HG03575 (cell line): Measurements from ENCODE around the gene ZMYND8.
"Not testable (repeated sequence)": the region's sequence is repeated elsewhere in the genome, so short reads cannot be mapped to it uniquely, and the experiment has no call there.

Experiments
- ATAC-seq: cut with Tn5 transposase; IDR thresholded peaks from one replicate; pipeline ENCODE4 v1.9.1; 2021; ENCODE audit not compliant: unreplicated experiment, insufficient number of reproducible peaks, low FRiP score; ENCODE audit errors: extremely low read depth

ZMYND8 gene

GRCh38 chr20:47297746-47298145, 58.8 kb downstream of the ZMYND8 start:
- no peak for ATAC-seq

DNA sequence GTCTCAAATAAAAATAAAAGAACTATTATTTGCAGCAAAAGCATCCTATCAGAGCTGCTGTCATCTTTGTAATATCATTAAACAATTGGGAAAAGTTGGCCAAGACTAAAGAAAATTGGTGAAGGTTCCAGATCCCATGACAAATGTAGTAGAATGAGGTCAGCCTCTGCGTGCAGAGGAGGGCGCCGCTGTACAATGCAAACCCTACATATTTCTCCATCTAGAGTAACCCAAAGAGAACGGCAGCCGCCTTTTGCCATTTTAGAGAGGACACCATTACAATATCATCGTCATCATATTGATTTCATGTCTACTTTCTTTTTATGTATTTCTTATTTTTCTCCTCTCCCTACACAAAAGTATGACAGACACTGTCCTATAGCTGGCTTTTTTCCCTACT, 59.5 kb downstream of the ZMYND8 start:
- ATAC-seq: no peak

DNA sequence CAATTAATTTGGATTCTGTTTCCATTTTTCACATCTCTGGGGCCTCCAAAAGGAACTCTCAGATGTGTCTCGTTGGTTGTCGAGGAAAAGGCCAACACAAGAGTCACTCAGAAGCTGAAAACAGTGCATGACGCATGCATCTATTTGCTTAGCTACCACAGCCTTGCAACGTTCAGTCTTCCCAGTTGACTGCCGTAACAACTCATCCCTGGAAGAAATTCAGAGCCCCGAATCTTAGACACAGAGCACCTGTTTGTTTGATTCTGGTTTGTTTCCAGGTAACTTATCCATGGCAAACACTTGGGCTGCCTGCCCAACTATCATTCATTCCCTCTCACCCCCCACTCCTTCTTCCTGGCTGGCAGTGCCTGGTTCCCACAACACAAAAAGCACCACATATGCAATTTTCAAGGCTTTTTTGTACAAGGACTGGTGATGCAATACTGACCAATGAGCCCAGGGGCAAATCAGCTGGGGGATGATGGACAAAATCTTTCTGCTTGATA, 60.5 kb downstream of the ZMYND8 start:
- ATAC-seq: no peak

DNA sequence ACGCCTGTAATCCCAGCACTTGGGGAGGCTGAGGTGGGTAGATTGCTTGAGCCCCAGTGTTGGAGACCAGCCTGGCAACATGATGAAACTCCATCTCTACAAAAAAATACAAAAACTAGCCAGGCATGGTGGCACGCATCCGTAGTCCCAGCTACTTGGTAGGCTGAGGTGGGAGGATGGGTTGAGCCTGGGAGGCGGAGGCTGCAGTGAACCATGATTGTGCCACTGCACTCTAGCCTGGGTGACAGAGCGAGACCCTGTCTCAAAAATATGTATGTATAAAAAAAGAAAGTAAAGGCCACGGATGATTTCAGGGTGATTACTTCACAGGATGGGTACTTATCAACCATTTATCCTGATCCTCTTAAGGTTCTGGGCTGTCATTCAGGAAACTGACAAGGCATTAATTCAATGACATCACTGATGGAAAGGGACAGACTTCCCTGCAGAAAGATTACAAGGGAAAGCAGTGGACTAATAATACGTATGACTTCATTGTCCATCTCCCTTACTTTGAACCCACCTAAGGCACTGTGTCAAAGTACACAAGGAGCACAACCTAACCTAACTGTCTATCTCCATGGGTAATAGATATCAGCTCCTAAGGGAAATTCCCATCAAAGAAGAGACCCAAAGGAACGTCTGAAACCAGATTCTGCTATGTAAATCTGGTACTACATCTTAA, 61.2 kb downstream of the ZMYND8 start:
- no peak for ATAC-seq

DNA sequence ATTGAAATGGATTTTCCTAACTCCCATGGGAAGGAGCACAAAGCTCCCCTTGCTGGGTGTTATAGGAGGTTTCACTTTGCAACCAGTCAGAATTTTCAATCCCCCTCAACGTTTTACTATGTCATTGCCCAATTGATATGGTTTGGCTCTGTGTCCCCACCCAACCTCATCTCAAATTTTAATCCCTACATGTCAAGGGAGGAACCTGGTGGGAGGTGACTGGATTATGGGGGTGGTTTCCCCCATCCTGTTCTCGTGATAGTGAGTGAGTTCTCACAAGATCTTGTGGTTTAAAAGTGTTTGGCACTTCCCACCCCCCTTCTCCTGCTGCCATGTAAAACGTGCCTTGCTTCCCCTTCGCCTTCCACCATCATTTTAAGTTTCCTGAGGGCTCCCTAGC, 62.9 kb downstream of the ZMYND8 start:
- ATAC-seq: no peak

DNA sequence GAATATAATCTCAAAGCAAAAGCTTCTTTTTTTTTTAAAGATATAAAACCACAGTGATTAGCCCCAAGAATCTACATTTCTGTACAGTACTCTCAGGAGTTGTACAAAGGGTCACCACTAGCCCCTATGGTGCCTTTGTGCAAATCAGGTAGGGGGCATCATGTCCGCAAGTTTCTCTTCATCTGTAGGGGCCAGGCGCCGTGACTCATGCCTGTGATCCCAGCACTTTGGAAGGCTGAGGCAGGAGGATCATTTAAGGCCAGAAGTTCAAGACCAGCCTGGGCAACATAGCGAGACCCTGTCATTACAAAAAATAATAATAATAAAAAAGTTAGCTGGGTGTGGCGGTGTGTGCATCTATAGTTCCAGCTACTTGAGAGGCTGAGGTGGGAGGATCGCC, 63.9 kb downstream of the ZMYND8 start:
- ATAC-seq: no peak

DNA sequence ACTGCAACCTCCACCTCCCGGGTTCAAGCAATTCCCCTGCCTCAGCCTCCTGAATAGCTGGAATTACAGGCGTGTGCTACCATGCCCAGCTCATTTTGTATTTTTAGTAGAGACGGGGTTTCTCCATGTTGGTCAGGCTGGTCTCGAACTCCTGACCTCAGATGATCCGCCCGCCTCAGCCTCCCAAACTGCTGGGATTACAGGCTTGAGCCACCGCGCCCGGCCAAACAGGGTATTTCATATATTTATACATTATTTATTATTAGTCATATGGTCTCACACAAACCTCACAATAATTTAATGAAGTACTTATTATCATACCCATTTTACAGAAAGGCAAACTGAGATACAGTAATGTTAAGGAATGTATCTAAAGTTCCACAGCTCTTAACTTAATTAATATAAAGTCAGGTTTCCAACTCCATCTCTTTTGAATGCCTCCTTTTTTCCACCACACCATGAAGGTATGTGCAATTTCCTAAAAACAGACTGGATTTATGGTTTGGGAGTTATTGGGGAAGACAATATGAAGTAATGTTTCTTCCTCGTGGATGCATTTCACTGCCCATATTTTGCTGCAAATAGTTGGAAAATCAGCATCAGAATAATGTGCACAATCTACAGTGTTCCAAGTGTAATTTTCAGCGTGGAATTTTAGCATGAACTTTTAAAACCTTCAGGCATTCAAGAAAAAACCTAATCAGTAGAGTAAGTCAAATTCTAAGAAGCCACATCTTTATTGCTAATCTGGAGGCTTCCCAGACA, 65.7 kb downstream of the ZMYND8 start:
- no peak for ATAC-seq

- no peak for ATAC-seq
Observed at GRCh38 chr20:47290008-47290407, 66.5 kb downstream of the ZMYND8 start.

DNA sequence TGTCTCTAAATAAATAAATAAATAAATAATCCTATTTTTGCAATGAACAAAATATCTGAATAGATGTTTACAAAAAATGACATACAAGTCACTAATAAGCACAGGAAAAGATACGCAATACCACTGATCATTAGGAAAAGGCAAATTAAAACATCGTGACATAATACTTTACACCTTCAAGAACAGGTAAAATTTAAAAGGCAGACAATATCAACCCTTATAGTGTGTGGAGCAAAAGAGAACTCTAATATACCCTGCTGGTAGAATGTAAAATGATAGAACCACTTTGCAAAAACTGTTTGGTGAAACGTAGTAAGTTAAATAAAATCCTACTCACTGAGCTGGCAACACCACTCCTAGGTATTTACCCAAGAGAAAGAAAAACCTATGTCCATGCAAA, 67.4 kb downstream of the ZMYND8 start:
- ATAC-seq: no peak

- not testable (repeated sequence) for ATAC-seq
Observed at GRCh38 chr20:47288530-47288929, 68.0 kb downstream of the ZMYND8 start.

DNA sequence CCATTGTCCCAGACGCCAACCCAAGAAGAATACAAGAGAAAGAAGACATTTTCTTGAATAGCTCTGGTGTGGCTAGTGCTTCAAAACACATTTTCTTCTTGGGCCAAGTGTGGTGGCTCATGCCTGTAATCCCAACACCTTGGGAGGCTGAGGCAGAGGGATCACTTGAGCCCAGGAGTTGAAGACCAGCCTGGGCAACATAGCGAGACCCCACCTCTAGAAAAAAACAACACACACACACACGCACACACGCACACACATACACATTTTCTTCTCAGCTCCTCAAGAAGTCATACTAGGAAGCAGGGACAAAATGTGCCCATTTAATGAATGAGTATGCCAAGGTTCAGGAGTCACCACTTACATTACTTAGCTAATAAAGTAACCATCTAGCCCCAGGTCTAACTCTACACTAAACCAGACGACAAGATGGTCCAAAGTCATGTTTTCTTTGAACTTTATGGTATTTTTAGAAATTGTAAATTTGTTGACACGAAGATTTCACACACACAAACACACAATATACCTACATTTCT, 68.8 kb downstream of the ZMYND8 start:
- no peak for ATAC-seq

GRCh38 chr20:47286681-47287080, 69.8 kb downstream of the ZMYND8 start:
- no peak for ATAC-seq

- no peak for ATAC-seq
Observed at GRCh38 chr20:47285189-47285588, 71.3 kb downstream of the ZMYND8 start.

DNA sequence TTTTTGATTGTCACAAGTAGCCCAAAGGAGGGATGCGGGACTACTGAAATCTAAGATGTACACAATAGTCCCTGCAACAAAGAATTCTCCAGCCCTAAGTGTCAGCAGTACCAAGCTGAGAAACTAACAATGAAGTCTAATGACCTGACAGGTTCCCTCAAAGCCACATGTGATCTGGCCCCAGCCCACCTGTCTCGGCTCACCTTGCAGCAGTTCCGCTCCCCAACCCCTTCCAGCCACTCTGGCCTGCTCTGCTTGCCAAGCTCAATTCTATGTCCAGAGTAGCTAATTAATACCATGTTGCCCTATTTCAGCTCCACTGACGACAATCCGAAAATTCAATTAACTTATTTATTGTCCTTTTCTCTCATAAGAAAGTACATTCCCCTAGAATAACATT, 72.1 kb downstream of the ZMYND8 start:
- ATAC-seq: no peak

GRCh38 chr20:47283411-47283810, 73.1 kb downstream of the ZMYND8 start:
- no peak for ATAC-seq

DNA sequence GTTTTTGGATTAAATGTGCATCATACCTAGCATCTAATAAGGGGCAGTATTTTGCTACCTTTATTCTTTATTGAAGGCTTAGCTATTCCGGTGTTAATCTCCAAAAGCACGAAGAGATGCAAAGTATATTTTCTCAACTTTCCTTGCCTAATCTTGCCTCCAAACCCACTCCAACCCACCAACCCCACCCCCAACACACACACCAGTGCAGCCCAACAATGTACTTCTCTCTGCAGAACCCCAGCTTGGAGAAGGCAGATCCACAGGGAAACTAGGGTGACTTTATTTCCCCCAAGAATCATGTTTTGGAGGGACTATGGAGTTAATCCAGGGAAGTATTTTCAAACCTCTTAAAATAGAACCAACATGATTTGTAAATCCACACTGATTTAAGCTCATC, 73.6 kb downstream of the ZMYND8 start:
- no peak for ATAC-seq

- no peak for ATAC-seq
Observed at GRCh38 chr20:47281376-47281775, 75.1 kb downstream of the ZMYND8 start.

GRCh38 chr20:47280668-47281067, 75.8 kb downstream of the ZMYND8 start:
- no peak for ATAC-seq

DNA sequence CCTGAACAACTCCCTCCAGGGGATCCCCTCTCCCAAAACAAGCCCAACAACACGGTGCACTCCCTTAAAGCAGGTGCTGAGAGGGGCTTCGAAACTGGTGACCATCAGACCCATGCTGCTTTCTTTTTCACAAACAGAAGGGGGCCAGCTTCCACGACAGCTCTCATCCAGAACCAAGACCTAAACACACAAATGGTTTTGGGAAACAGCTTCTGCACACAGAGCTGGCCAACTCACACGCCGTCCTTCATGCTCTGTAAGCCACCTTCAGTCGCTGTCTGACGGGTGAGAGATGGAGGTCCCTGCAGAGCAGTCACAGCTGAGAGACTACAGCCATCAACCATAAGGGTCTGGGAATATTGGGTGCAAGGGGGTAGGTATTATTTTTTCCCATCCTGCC, 76.3 kb downstream of the ZMYND8 start:
- no peak for ATAC-seq

DNA sequence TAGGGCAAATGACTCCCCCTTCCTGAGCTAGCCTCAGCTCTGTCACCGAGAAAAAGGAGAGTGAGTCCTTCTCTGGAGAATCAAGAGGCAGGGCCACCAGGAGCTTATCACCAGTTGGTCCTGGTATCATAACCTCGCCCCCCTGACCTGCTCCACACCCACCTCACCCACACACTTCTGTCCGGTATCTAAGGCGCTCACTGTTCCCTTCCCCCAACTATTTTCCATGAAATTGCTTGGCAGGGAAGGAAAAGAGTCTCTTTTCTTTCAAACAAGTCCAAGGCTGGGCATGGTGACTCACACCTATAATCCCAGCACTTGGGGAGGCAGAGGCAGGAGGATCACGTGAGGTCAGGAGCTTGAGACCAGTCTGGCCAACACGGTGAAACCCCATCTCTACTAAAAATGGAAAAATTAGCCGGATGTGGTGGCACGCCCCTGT, 77.6 kb downstream of the ZMYND8 start:
- ATAC-seq: no peak
